HG02885 (cell line): ENCODE data around the gene ARFIP1.

ENCODE experiments used
- ATAC-seq: cut with Tn5 transposase; IDR thresholded peaks from one replicate; pipeline ENCODE4 v1.9.1; 2021; ENCODE audit warnings: mild to moderate bottlenecking; ENCODE audit not compliant: unreplicated experiment, poor library complexity

The ARFIP1 gene

DNA sequence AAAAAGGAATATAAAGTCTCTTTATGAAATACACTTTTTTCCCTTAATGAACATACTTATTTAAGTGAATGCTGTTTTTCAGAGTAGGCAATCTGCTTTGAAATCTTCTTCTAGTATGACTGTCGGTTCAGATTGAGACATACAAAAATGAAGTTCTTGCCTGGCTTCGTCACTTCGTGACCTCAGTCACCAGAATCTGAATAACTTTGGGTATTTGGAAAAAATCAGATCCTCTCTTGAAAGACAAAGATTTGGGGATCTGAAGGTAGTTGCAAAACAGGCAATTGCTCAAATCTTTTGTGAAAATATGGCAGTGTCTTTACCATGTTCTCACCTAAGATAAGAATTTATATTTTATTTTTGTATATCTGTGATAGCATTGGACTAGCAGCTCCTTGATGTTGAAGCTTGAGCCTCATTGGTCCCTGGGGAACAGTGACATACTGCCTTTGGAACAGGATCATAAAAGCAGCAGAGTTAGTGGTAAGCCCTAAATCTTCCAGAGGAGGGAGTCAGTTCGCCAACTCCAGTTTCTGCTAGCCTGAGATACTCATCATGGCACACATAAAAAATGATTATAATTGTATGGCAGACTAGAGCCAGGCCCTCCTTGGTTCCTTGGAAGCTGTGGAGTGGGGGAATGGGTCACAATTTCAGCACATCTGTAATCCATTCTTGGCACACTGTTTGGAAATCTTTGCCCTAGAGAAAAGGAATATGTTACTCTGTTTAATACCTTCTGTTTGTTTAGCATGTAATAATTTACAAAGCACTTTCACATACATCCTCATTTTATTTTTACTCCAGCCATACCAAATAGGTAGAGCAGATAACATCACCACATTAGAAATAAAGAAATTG is 5.0 kb downstream of the ARFIP1 start:
- no peak for ATAC-seq

DNA sequence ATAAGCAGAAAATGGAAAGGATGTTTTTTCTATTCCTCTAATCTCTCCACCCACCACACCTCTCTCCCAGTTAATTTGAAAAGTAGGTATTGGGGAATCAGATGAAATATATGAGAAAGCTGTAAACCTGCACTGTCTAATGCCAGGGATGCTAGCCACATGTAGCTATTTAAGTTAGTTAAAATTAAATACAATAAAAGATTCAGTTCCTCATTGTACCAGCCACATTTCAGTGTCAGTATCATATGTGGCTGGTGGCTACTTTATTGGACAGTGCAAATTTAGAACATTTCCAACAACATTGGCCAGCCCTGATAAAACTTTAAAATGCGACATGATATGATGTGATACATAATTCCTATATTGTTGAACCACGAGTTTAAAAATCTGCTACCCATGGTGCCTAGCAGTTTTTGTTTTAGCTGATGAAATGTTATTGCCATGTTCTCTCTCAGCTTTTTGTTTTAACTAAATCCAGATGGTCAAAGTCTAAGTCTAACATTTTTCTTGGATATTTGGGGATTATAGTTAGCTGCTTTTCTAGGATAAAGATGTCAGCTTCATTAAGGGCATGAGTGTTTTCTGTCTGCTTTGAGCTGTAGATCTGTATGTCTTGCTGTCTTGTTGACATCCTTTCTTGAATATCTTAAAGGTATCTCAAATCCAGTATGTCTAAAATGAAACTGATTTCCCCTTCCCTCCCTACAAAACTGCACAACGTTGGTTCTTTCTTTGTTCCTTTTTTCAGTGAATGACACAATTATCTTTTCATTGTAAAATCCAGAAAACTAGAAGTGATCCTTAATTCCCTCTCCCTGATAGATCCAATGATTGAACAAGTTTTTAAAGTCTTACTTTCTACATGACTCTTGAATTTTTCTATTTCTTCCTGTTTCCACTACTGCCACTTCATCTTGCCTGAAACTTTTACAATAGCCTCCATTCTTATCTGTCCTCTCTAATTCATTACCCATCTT is 6.2 kb downstream of the ARFIP1 start:
- no peak for ATAC-seq

DNA sequence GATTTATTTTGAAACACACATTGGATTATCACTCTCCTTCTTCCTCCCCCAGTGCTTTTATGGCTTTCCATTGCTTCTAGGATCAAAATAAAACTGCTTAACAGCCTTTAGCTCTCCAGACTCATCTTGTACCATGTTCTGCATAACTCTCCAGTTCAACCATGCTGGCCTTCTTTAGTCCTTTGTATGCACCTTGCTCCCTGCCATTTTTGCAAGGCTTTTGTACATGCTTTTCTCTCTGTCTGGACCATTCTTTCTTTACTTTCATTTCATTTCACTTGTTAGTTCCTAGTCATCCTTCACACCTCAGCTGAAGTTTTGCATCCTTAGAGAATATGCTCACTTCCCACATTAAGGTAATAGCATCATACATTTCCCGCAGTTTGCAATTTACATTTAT is 6.9 kb downstream of the ARFIP1 start:
- no peak for ATAC-seq

DNA sequence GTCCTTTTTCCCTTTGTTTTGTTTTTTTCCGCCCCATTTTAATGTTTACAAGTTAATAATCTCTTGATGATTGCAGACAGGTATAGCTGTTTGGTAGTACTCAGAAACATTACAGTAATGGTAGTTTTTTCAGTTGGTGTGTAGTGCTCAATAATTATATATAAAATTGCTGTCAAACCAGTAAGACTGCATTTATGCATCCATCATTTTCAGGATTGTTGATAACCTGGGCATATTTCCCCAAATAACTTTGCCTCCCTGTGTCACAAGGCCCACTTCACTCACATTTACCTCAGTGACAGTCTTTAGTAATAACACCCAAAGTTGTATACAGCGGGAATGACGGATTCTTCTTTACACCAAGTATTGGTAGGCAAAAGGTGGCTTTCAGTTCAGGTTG is 16.1 kb downstream of the ARFIP1 start:
- no peak for ATAC-seq

DNA sequence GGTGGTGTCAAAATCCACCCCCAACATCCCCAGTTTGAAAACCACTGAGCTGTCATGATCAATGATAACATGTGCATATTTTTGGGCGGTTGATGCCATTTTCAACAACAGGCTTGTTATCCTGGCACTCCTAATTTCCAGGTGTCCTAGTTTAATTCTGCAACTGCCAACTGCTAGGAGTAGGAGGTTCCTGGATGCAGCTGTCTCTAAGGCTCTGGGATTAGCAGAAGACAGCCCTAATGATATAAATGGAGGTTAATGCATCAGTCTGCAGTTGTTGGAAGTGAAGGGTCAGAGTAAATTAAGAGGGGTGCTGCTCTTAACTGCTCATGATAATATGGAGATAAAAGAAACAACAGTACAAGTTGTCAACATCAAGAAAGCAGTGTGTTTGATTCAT is 23.8 kb downstream of the ARFIP1 start:
- ATAC-seq = no peak

DNA sequence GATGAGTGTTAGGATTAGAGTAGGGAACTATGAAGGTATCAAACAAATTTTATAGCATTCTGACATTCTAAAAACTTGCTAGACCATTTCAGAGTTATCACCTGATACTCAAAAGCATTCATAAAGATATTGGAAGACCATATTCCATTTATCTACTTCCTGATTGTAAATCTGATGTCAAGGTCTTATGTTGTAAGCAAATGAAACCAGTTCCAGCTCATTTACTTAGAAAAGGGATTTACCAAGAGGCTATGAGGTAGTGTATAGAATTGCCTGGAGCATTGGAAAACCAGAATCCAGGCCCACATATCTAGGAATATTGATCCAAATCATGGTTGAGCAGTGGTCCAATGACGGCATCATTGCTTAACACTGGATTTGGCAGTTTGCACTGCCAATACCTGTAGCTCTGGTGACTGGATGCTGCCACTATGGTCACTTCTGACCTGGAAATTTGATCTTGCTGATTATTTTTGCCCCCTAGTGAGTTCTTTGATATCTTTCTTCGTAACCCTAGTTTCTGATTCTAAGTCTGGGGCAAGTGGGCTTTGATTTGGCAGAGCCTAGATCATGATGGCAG is 25.4 kb downstream of the ARFIP1 start:
- no peak for ATAC-seq

DNA sequence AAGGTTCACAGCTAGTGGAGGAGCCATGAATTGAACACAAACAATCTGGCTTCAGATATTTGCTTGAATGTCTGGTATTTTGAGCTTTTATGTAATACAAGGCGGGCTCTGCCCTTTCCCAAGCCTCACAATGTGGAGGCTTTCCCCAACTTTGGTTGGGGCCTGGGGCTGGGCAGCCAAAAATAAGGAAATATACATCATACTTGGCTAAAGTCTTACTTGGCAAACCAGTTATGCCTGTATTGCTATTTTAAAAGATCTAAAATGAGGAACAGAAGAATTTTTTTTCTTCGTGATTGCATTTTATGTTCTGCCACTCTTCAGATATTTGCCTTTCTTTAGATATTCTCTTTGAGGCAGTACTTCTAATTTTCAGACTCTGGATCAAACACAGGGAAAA is 26.1 kb downstream of the ARFIP1 start:
- ATAC-seq = no peak

DNA sequence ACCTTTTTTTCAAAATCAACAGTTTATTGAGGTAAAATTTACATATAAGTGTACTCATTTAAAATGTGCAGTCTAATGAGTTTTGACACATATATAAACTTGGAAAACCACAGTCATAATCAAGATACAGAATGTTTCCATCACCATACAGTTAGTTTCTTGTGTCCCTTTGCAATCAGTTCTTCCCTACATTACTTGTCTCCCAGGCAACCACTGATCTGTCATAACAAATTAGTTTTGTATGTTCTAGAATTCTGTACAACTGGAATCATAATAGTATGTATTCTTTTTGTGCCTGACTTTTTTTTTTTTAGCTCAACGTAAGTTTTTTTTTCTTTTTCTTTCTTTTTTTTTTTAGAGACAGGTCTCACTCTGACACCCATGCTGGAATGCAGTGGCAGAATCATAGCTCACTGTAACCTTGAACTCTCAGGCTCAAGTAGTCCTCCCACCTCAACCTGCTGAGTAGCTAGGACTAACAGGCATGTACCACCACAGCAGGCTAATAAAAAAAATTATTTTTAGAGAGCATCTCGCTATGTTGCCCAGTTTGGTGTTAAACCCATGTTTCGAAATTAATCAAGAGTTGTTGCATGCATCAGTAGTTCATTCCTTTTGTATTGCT is 26.9 kb downstream of the ARFIP1 start:
- no peak for ATAC-seq

DNA sequence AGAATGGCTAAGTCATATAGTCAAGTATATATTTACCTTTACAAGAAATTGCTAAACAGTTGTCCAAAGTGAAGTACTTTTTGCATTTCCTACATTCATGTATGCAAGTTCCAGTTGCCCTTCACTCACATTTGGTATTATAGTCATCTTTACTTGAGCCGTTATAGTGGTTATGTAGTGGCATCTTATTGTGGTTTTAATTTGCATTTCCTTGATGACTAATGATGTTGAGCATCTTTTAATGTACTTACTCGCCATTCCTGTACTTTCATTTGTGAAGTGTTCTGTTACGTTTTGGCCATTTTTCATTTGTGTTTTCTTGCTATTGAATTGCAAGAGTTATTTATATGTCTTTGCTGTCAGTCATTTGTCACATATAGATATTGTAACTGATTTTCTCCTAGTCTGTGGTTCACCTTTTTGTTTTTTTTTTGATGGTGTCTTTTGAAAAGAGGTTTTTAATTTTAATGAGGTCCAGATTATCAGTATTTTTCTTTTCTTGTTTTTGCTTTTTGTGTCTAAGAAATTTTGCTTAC is 27.6 kb downstream of the ARFIP1 start:
- no peak for ATAC-seq

DNA sequence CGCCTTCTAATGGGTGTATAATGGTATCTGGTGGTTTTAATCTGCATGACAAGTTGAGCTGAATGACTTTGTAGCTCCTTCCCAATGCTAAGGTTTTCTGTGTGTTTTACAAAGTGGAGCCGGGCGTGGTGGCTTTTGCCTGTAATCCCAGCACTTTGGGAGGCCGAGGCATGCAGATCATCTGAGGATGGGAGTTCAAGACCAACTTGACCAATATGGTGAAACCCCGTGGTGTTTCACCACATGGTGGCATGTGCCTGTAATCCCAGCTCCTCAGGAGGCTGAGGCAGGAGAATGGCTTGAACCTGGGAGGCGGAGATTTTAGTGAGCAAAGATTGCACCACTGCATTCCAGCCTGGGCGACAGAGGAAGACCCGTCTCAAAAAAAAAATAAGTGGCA is 28.9 kb downstream of the ARFIP1 start:
- no peak for ATAC-seq

DNA sequence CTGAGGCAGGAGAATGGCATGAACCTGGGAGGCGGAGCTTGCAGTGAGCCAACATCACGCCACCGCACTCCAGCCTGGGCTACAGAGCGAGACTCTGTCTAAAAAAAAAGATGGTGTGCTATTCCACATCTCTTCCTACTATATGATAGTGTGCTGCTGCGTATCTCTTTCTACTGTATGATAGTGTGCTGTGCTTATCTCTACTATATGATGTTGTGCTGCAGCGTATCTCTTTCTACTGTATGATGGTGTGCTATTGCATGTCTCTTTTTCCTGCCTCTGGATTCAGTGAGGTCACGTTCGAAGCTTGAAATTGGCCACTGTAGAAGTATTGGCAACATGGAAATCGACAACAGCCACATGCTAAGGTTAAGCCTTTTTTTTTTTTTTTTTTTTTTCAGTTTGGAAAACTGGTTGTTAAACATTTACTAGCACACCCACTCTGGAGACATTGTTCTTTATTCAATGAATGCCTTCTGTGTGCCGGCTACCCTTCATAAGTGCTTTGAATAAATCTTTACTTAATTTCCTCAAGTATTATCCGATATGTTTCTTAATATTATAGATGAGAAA is 31.0 kb downstream of the ARFIP1 start:
- no peak for ATAC-seq

DNA sequence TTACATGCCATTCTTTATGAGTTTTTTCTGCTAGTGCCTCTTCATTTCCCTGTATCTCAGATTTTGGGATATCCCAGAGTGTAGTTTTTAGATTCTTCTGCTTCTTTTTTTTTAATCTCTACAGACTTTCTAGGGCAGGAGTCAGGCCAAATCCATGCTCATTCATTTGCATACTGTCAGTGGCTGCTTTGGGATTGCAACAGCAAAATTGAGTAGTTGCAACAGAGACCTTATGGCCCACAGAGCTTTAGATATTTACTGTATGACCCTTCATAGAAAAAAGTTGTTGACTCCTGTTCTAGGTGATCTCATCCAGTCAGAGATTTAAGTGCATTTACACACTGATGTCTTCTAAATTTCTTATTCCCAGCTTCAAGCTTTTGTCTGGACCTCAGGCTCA is 35.3 kb downstream of the ARFIP1 start:
- no peak for ATAC-seq

DNA sequence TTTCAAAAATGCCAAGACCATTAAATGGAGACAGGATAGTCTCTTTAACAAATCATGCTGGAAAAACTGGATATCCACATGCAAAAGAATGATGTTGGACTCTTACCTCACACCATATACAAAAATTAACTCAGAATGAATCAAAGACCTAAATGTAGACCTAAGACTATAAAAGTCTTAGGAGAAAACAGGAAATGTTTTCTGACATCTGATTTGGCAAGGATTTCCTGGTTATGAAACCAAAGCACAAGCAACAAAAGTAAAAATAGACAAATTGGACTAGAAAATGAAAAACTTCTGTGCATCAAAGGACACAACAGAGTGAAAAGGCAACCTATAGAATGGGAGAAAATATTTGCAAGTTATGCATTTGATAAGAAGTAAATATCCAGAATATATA is 37.6 kb downstream of the ARFIP1 start:
- no peak for ATAC-seq

DNA sequence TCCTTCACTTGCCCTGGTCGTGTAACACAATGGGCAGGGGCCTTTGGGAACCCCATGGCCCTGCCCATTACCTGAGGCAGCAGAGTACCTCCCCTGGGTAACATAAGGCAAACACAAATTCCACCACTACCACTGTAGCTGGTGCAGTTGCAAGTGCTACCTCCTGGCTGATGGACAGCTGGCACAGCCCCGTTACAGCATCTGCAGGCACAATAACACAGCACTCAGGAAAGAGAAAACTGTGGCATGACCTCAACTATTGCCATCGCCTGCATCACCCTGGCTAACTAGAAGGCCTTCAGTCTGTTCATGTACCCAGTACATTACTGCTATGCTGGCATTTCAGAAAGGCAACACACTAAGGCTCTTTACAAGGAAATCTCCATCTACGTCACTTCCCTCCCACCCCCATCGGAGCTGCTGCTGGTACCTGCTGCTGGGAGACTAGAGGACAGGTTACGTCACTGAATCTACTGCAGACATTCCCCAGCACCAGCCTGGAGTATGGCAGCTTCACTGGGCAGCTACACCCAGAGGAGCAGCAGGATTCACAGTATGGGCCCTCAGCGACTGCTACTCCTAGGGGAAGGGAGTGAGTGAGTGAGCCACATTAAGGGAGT is 39.4 kb downstream of the ARFIP1 start:
- ATAC-seq = no peak

DNA sequence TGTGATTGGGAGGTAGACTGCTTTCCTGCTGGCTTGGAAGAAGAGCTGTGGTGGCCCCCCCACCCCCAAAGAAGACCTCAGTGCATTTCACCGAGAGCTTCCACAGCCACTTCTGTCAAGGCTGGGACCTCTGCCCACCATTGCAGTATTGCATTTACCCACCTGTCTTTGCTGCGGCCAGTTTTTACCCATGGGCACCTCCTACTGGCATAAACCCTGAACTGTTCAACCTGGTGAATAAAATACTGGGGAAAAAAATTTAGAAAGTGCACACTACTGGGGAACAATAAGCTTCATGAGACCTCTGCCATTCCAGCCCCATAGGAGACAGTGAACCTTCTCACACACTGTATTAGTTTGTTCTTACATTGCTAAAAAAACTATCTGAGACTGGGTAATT is 40.3 kb downstream of the ARFIP1 start:
- ATAC-seq = no peak

DNA sequence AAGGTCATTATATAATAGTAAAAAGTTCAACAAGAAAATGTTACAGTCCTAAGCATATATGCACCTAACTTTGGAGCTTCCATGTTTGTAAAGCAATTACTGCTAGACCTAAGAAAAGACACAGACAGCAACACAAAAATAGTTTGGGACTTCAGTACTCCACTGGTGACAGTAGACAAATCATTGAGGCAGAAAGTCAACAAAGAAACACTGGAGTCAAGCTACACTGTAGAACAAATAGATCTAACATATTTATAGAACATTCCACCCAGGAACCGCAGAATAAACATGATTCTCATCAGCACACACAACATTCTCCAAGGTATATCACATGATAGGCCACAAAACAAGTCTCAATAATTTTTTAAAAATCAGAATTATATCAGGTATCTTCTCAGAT is 42.6 kb downstream of the ARFIP1 start:
- no peak for ATAC-seq

DNA sequence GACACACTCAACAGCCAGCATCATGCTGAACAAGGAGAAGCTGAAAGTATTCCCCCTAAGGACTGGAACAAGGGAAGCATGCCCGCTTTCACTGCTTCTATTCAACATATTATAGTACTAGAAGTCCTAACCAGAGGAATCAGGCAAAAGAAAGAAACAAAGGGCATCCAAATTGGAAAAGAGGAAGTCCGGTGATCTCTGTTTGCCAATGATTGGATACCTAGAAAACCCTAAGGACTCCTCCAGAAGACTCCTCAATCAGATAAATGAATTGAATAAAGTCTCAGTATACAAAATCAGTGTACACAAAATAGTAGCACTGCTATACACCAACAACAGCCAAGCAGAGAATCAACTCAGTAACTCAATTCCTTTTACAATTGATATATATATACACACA is 44.8 kb downstream of the ARFIP1 start:
- ATAC-seq = no peak

DNA sequence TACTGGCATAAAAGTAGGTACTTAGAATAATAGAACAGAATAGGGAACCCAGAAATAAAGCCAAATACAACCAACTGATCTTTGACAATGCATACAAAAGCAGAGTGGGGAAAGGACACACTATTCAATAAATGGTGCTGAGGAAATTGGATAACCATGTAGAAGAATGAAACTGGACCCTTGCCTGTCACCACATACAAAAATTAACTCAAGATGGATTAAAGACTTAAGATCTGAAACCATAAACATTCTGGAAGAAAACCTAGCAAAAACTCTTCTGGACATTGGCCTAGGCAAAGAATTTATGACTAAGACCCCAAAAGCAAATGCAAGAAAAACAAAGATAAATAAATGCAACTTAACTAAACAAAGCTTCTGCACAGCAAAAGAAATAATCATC is 45.6 kb downstream of the ARFIP1 start:
- ATAC-seq = no peak

DNA sequence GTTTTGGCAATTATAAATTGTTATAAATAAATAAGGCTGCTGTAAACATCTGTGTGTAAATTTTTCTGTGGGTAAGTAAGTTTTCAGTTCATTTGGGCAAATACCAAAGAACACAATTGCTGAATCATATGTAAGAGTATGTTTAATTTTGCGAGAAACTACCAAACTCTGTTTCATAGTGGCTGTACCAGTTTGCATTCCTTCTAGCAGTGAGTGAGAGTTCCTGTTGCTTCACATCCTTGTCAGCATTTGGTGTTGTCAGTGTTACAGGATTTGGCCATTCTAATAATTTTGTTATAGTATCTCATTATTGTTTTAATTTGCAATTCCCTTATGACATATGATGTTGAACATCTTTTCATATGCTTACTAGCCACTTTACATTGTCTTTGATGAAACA is 48.4 kb downstream of the ARFIP1 start:
- ATAC-seq = no peak

DNA sequence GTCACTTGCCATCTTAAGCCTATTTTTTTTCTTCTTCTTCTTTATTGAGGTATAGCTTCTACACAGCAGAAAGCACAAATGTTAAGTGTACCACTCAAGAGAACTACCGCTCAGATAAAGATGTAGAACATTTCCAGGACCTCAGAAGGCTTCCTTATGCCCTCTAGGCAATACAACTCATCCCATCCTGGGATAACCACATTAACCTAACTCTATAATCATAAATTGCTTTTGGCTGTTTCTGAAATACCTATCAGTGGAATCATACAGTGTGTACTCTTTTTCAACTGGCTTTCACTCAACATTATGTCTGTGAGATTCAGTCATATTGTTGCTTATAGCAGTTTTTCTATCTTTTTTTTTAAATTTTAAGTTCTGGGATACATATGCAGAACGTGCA is 51.7 kb downstream of the ARFIP1 start:
- no peak for ATAC-seq
